Measurements from ENCODE around the gene SLC25A45. TPM values are rescaled to one million over a fixed set of nuclear protein-coding genes. Genes with fewer than 3 reads are reported as not detected.

SLC25A45 gene
- total and polyA plus RNA-seq, 2 experiments from 2014 or later = 0.10 to 0.74 TPM

DNA sequence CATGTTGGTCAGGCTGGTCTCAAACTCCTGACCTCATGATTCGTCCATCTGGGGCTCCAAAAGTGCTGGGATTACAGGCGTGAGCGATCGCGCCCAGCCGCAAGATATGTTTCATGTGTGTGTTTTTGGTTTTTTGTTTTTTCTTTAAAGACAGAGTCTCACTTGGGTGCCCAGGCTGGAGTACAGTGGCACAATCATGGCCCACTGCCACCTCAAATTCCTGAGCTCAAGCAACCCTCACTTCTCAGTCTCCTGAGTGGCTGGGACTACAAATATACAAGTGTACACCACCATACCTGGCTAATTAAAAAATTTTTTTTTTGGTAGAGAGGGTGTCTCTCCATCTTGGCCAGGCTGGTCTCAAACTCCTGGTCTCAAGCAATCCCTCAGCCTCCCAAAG, 19.5 kb downstream of the SLC25A45 start:
- no peak overlapping the region for H3K27ac Mint-ChIP-seq
- Histone ChIP-seq H3K27me3 (ENCODE audit: insufficient read depth) (peaks cover 4% of the 10 kb centered on the region), H4K20me1 (replicated peaks; ENCODE audit: insufficient read depth) (no peaks in the 10 kb centered on the region; the same call in 1 of the 2 replicates), H3K4me2 (no peak overlapping the region), H3F3A (replicated peaks; ENCODE audit: low read depth) (no peaks in the 10 kb centered on the region), H3K9me2 (ENCODE audit: insufficient read depth) (no peaks in the 10 kb centered on the region), H3K36me3 (ENCODE audit: insufficient read depth) (no peaks in the 10 kb centered on the region), H3K4me1 (ENCODE audit: insufficient read depth) (no peaks in the 10 kb centered on the region), H2AFZ (no peak overlapping the region), H3K27ac (ENCODE audit: low read depth) (no peak overlapping the region), H3K79me2 (replicated peaks; ENCODE audit: insufficient read depth) (no peaks in the 10 kb centered on the region), H3K4me3 (no peak overlapping the region)
- peaks cover 12% of the 10 kb centered on the region for H3K27me3 Mint-ChIP-seq (ENCODE audit: insufficient read depth, low read depth, poor library complexity)
- no peaks in the 10 kb centered on the region for H3K36me3 Mint-ChIP-seq (ENCODE audit: low read depth)
- no peak for TF ChIP-seq JUNB (IDR thresholded peaks at IDR 0.05; ENCODE audit: unreplicated experiment)
- TF ChIP-seq ZNF462 (CRISPR knock-in tag; IDR thresholded peaks at IDR 0.05) = no peak
- TF ChIP-seq EZH2 (IDR thresholded peaks at IDR 0.05; ENCODE audit: low read depth, unreplicated experiment) = no peak
- TF ChIP-seq STAT1 (IDR thresholded peaks at IDR 0.05; ENCODE audit: unreplicated experiment) = no peak
- no peak for TF ChIP-seq CTCF (conservative IDR thresholded peaks at IDR 0.05; ENCODE audit: low read depth in 2 of 2)
- no peak for TF ChIP-seq POLR2AphosphoS5 (IDR thresholded peaks at IDR 0.05; ENCODE audit: low read depth)
- no peak for TF ChIP-seq EZH2phosphoT487 (IDR thresholded peaks at IDR 0.05; ENCODE audit: unreplicated experiment)
- TF ChIP-seq CREB1 (CRISPR knock-in tag; IDR thresholded peaks at IDR 0.05; ENCODE audit: low read depth) = no peak
- no peak overlapping the region for H3K4me3 Mint-ChIP-seq
- DNase-seq (ENCODE audit: low spot score) = no peak
- no peak for ATAC-seq
- H3K9me3 Mint-ChIP-seq = no peaks in the 10 kb centered on the region
- peaks cover 7% of the 10 kb centered on the region for H3K4me1 Mint-ChIP-seq

All from GM23338 (cell line).